Epithelial cell of esophagus (primary cell): ENCODE data around the gene GABBR2.

Experiments used
- DNase-seq: peaks from one replicate; pipeline ENCODE4 v3.0.0; 2010; ENCODE audit warnings: low read depth
- H3K4me3 ChIP-seq: 2 replicates; pipeline ENCODE4 v1.5.1; 2011; ENCODE audit warnings: mild to moderate bottlenecking, low read length, control low read depth
- CTCF ChIP-seq: IDR thresholded peaks from 2 replicates; pipeline ENCODE4 v1.5.1; 2011; ENCODE audit warnings: low read depth, mild to moderate bottlenecking, low read length, control low read depth, inconsistent platforms; ENCODE audit not compliant: insufficient read depth; ENCODE audit errors: missing control alignments

Gene GABBR2

DNA sequence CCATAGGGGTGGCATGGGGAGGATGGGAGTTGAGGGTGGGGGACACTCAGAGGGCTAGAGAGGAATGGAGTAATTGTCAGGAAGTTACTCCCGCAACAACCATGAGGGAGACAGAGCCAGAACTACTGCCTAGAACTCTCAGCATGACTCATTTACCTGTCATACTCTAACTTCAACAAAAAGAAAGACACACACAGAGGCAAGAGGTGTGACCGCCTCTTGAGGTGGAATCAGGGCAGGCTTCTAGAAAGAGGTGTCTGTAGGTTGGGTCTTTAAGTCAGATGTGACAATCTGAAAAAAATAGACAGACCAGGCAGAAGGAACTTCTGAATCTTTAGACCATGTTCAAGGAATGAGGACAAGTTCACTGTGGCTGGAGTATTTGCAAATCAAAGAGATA lies 73.4 kb downstream of the GABBR2 start:
- DNase-seq, result peak; percentile 83
- no peak for TF ChIP-seq CTCF
- H3K4me3 ChIP-seq, result no peak overlapping the region

- no peak for TF ChIP-seq CTCF
- no peak overlapping the region for H3K4me3 ChIP-seq
- DNase-seq, result no peak
Measured at GRCh38 chr9:98634685-98635336, 73.9 kb downstream of the GABBR2 start.

DNA sequence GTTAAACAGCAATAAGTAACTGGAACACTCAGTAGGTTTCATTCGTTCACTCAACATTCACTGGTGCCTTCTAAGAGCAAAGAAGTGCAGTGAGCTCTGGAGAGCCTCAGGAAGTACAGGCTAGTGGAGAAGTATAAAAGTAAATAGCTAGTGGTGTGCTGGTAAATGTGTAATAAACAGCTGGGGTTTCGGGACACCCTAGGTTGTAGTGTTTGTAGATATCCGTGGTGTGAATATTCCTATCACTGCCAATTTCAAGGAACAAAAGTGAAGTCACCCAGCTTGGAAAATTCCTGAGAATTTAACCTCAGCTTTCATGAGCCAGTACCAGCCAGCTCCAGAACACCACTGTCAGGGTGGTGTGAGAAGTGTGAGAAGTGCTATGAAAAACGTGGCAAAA lies 75.9 kb downstream of the GABBR2 start:
- no peak for DNase-seq
- no peak overlapping the region for H3K4me3 ChIP-seq
- no peak for TF ChIP-seq CTCF

DNA sequence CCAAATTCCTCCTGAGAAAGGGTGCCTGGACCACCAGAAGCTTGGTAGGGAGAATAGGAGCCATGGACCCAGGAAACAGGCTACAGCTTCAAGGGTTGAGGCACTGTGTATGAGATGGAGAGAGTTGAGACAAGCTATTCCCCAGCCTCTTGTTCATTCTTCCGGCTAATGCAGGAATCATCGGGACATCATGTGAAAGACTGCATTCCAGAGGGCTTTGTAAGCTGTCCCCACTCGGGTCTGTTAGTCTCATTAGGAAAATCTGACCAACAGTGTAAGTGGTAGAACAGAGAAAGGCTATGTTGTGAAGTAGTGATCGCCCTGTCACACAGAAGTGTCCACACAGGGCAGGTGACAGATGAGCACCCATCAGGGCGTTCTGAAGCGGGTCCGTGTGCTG lies 81.4 kb downstream of the GABBR2 start:
- no peak for TF ChIP-seq CTCF
- DNase-seq, result no peak
- no peak overlapping the region for H3K4me3 ChIP-seq

GRCh38 chr9:98625728-98626127 lies 83.0 kb downstream of the GABBR2 start:
- no peak for TF ChIP-seq CTCF
- DNase-seq, result no peak
- no peak overlapping the region for H3K4me3 ChIP-seq

DNA sequence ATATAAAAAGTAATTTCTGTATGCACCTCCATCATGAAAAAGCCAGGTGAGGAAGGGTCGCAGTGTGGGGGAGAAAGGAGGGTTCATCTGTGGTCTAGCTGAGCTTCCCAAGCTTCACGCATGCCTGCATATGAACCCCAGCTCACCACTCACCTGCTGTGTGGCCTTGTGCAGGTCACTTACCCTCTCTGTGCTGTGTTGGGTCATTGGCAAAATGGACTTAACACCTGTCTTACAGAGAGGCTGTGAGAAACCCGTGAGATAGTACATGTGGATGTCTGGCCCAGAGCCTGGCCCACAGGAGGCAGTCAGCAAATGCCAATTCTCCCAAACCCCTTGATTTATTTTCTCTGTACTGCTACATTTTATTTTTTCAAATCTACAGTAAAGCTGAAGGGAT lies 88.9 kb downstream of the GABBR2 start:
- H3K4me3 ChIP-seq, result no peak overlapping the region
- TF ChIP-seq CTCF, result no peak
- no peak for DNase-seq

- H3K4me3 ChIP-seq, result no peak overlapping the region
- no peak for TF ChIP-seq CTCF
- no peak for DNase-seq
Measured at GRCh38 chr9:98615633-98616032, 93.1 kb downstream of the GABBR2 start.
